ENCODE measurements around the gene KLRG1.
A peak's percentile ranks its signal among the peaks of the same experiment; 100 is the strongest.

Gene KLRG1

DNA sequence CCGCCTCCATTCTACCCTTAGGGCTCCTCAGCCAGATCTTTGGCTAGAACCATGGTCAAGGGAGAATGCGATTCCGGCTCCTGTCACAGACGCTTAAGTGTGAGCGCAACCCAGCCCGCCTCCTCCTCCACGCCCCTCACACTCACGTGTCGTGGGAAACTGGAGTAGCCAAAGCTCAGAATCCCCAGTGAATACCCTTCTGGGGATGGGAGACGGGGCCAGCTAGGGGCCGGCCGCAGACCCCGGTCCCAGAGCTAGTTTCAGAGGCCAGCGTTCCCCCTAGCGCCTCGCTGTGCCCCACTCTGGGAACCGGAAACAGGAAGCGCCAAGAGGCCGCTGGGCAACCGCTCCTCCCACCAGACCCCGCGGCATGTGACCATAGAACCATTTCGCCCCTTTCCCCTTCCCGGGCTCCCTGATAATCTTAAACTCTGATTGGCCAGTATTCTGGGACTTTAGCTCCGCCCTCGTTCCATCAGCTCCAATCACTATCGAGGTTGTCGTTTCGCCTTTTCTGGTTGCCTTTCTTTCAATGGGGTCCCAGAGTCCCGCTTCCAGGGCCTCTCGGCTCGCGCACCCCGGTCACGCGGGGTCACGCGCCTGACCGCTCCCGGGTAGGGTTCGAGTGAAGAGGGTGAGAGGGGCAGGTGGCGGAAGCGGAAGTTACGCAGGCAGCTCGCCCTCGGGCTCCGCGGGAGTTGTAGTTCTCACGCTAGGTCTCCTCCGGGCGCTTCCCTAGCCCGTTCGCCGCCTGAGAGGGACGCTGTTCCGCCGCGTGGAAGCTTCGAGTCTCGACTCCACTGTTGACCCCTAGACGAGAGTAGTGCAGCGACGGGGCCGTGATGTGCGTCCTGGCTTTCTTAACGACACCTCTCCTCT, 39.8 kb upstream of the KLRG1 start, which contains the start of gene M6PR:
TSS of gene M6PR (minus strand) at position 304 of the 879 bp plus-strand sequence. CDS start 3,241 bp downstream, outside the sequence.
- DNase-seq (peak; percentile 95), ATAC-seq (ENCODE audit: insufficient read depth, low read depth) (peak; percentile 87)
- Histone ChIP-seq H3K9ac (ENCODE audit: low read depth, low read length) (peak within 1 kb of the TSS; percentile 67), H2AFZ (ENCODE audit: low read depth, low read length) (peak within 1 kb of the TSS; percentile 93), H3K36me3 (ENCODE audit: insufficient read depth, low read length) (peaks cover 38% of the 10 kb centered on the region), H3K79me2 (ENCODE audit: insufficient read depth, low read length) (peaks cover 63% of the 10 kb centered on the region), H3K4me2 (ENCODE audit: insufficient read depth, low read length) (peak within 1 kb of the TSS; percentile 77), H3K27ac (ENCODE audit: low read length) (peak within 1 kb of the TSS; percentile 88), H3K27me3 (ENCODE audit: insufficient read depth, low read length, poor library complexity) (no peaks in the 10 kb centered on the region), H3K4me1 (ENCODE audit: insufficient read depth, low read length) (peaks cover 34% of the 10 kb centered on the region), H4K20me1 (ENCODE audit: insufficient read depth, low read length) (peaks cover 18% of the 10 kb centered on the region; the same call in 1 of the 2 replicates), H3K9me3 (ENCODE audit: insufficient read depth, low read length, severe bottlenecking) (peaks cover 15% of the 10 kb centered on the region), H3K4me3 (ENCODE audit: low read depth in 1 of 2, low read length in 2 of 2) (peak within 1 kb of the TSS; percentile 84 to 86)
- no peak for TF ChIP-seq EZH2 (IDR thresholded peaks at IDR 0.05; ENCODE audit: borderline replicate concordance, low read depth, low read length, severe bottlenecking)
- TF ChIP-seq, protein P1, sequence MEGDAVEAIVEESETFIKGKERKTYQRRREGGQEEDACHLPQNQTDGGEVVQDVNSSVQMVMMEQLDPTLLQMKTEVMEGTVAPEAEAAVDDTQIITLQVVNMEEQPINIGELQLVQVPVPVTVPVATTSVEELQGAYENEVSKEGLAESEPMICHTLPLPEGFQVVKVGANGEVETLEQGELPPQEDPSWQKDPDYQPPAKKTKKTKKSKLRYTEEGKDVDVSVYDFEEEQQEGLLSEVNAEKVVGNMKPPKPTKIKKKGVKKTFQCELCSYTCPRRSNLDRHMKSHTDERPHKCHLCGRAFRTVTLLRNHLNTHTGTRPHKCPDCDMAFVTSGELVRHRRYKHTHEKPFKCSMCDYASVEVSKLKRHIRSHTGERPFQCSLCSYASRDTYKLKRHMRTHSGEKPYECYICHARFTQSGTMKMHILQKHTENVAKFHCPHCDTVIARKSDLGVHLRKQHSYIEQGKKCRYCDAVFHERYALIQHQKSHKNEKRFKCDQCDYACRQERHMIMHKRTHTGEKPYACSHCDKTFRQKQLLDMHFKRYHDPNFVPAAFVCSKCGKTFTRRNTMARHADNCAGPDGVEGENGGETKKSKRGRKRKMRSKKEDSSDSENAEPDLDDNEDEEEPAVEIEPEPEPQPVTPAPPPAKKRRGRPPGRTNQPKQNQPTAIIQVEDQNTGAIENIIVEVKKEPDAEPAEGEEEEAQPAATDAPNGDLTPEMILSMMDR (IDR thresholded peaks at IDR 0.05; ENCODE audit: borderline replicate concordance, extremely low read depth, low read length, poor library complexity, severe bottlenecking) = peak; percentile 78

DNA sequence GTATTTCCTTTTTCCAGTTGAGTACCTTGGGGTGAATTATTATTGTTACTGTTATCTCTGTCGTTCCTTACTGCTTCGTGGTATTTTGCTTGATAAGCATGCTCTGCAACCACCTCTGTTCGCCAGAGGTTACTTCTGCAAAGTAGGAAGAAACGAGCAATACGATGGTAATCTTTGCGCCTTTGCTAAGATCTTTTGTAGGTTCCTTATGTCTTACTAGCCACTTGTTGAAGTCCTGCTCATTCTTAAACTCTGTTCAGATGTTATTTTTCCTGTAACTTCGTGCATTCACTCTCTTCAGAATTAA, 39.2 kb upstream of the KLRG1 start:
- Histone ChIP-seq H3K79me2 (ENCODE audit: insufficient read depth, low read length) (peaks cover 60% of the 10 kb centered on the region), H4K20me1 (ENCODE audit: insufficient read depth, low read length) (peaks cover 17% of the 10 kb centered on the region; the same call in 1 of the 2 replicates), H3K4me3 (ENCODE audit: low read depth in 1 of 2, low read length in 2 of 2) (peak overlapping the region; percentile 84 to 86), H3K9ac (ENCODE audit: low read depth, low read length) (peak overlapping the region; percentile 67), H3K4me2 (ENCODE audit: insufficient read depth, low read length) (peak overlapping the region; percentile 77), H2AFZ (ENCODE audit: low read depth, low read length) (peak overlapping the region; percentile 93), H3K27ac (ENCODE audit: low read length) (peak overlapping the region; percentile 88), H3K27me3 (ENCODE audit: insufficient read depth, low read length, poor library complexity) (no peaks in the 10 kb centered on the region), H3K36me3 (ENCODE audit: insufficient read depth, low read length) (peaks cover 32% of the 10 kb centered on the region), H3K4me1 (ENCODE audit: insufficient read depth, low read length) (peaks cover 34% of the 10 kb centered on the region), H3K9me3 (ENCODE audit: insufficient read depth, low read length, severe bottlenecking) (peaks cover 15% of the 10 kb centered on the region)
- no peak for TF ChIP-seq EZH2 (IDR thresholded peaks at IDR 0.05; ENCODE audit: borderline replicate concordance, low read depth, low read length, severe bottlenecking)
- TF ChIP-seq, protein P1 (IDR thresholded peaks at IDR 0.05; ENCODE audit: borderline replicate concordance, extremely low read depth, low read length, poor library complexity, severe bottlenecking) = no peak
- ATAC-seq (ENCODE audit: insufficient read depth, low read depth) = no peak
- no peak for DNase-seq

DNA sequence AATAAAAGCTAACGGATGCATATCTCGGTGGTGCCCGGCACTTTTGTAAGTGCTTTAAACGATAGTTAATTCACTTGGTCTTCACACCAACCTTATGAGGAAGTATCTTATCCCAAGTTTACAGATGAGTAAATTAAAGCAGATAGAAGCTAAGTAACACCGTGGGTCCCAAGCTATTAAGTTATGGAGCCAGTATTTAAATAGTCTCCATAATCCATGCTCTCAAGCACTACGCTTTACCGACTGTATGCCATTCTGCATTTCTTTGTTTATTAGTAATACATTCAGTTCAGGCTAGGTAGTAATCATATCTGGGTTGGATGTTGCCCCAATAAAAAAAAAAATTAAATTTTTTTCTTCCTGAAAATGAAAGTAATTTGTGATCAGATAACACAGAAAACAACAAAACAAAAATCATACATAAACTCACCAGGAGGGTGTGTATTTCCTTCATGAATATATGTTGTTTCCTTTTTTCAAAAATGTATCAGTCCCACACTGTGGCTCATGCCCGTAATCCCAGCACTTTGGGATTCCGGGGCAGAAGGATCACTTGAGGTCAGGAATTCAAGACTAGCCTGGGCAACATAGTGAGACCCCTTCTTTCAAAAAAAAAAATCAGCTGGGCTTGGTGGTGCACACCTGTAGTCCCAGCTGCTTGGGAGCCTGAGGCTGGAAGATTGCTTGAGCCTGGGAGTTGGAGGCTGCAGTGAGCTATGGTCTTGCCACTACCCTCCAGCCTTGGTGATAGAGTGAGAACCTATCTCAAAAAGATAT, 38.5 kb upstream of the KLRG1 start:
- Histone ChIP-seq H4K20me1 (ENCODE audit: insufficient read depth, low read length) (peaks cover 14% of the 10 kb centered on the region; the same call in 1 of the 2 replicates), H3K9ac (ENCODE audit: low read depth, low read length) (peak overlapping the region; percentile 67), H3K4me3 (ENCODE audit: low read depth in 1 of 2, low read length in 2 of 2) (peak overlapping the region; percentile 84 to 86), H3K4me1 (ENCODE audit: insufficient read depth, low read length) (peaks cover 34% of the 10 kb centered on the region), H3K4me2 (ENCODE audit: insufficient read depth, low read length) (peak overlapping the region; percentile 77), H3K9me3 (ENCODE audit: insufficient read depth, low read length, severe bottlenecking) (peaks cover 21% of the 10 kb centered on the region), H3K36me3 (ENCODE audit: insufficient read depth, low read length) (peaks cover 29% of the 10 kb centered on the region), H3K27me3 (ENCODE audit: insufficient read depth, low read length, poor library complexity) (no peaks in the 10 kb centered on the region), H2AFZ (ENCODE audit: low read depth, low read length) (peak overlapping the region; percentile 93), H3K79me2 (ENCODE audit: insufficient read depth, low read length) (peaks cover 53% of the 10 kb centered on the region), H3K27ac (ENCODE audit: low read length) (peak overlapping the region; percentile 88)
- ATAC-seq (ENCODE audit: insufficient read depth, low read depth) (no peak), DNase-seq (no peak)
- TF ChIP-seq, protein P1 (IDR thresholded peaks at IDR 0.05; ENCODE audit: borderline replicate concordance, extremely low read depth, low read length, poor library complexity, severe bottlenecking) = peak; percentile 2
- no peak for TF ChIP-seq EZH2 (IDR thresholded peaks at IDR 0.05; ENCODE audit: borderline replicate concordance, low read depth, low read length, severe bottlenecking)

All from DND-41 (cell line).